Activated T-cell treated with anti-CD3 and anti-CD28 coated beads, Interleukin-2, amount 50 U/mL, for 48 hours (primary cell): Measurements from ENCODE around the gene CRYGB.
"Not testable (repeated sequence)": the region's sequence is repeated elsewhere in the genome, so short reads cannot be mapped to it uniquely, and the experiment has no call there.

ENCODE experiments used
- DNase-seq, 2 experiments: peaks; one replicate each; pipeline ENCODE4 v3.0.0-alpha.2; 2020

Gene CRYGB

GRCh38 chr2:208112273-208112745 lies 33.6 kb downstream of the CRYGB start:
- not testable (repeated sequence) for DNase-seq

DNA sequence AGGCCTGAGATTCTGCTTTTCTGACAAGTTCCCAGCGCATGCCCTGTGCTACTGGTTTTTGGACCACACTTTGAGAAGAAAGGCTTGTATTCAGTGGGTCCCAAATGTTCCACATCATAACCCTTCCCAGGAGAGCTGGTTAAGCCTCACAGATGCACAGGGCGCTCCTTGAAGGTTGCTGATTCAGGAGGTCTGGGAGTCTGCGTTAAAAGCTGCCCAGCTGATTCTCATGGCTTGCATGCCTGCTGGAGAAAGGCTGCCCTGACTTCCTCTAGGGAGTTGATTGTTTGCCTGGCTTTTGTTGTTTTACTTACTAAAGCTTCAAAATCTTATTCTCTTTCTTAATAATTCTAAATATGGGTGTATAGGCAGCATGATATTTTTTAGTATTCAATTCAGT lies 42.3 kb downstream of the CRYGB start:
- no peak for DNase-seq

DNA sequence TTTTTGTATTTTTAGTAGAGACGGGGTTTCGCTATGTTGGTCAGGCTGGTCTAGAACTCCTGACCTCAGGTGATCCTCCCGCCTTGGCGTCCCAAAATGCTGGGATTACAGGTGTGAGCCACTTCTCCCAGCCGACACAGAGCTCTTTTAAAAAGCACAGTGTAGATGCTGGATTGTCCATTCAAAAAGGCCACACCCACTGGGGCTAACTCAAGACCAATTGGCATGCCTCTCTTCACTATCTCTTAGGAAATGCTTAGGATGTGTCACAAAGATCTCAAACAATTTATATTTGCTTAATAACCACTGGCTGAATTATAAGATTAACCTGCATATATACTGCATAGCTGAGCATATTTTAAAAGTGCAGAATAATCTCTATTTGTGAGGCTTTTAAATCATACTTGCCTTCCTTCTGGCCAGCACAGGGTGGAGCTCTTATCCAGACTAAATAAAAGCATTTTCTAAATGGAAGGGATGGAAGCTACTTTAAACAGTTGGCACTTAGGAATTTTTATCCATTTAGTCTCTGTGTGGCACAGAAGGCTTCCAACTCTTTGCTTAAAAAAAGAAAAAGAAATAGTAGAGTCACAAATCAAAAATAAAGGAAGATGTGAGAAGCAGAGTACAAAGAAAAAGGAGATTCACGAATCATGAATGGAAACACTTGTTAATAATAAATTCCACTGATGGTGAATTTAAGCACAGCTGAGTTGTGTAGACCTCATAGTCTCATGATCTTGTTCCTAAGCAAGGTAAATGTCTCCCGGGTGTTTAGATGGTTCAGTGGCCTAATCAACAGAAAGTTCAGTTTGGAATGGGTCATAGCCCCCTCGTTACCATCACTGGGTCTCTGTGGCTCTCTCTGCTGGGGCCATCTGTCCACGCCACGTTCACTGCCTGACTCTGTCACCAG lies 44.0 kb downstream of the CRYGB start:
- no peak for DNase-seq

- DNase-seq, result no peak
These were observed 46.1 kb downstream of the CRYGB start for GRCh38 chr2:208099682-208100470.

- DNase-seq, result not testable (repeated sequence)
These were observed 47.3 kb downstream of the CRYGB start for GRCh38 chr2:208098701-208099100.

- no peak for DNase-seq
These were observed 47.7 kb downstream of the CRYGB start for GRCh38 chr2:208098267-208098666.

GRCh38 chr2:208097801-208098200 lies 48.2 kb downstream of the CRYGB start:
- no peak for DNase-seq

DNA sequence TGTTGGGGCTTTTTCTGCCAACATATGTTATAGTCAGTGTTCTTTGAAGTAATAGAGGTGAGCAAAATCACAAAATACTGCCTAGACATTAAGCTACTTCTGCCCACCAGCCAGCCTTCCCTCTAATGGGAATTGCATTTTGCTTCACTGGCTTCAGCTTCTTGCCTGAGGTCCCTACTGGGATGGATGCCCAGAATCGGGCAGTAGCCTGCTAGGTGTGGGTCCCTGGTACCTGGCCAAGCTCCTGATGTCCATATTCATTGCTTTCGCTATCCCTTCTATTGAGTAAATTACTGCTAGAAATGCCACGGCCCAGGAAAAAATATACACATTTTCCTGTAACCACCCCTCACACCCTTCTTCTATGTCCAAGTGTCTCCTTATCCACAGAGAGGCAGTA lies 48.6 kb downstream of the CRYGB start:
- DNase-seq, result no peak

GRCh38 chr2:208096080-208096479 lies 49.9 kb downstream of the CRYGB start:
- no peak for DNase-seq

GRCh38 chr2:208093128-208093527 lies 52.8 kb downstream of the CRYGB start:
- no peak for DNase-seq
